WI38 (cell line): ENCODE measurements around the gene LCE2B.
"Not testable (repeated sequence)": the region's sequence is repeated elsewhere in the genome, so short reads cannot be mapped to it uniquely, and the experiment has no call there.

ENCODE experiments used
- H3K4me3 ChIP-seq: 2 replicates; pipeline ENCODE4 v1.5.1; 2011; ENCODE audit warnings: low read depth, mild to moderate bottlenecking, control low read depth, low read length
- CTCF ChIP-seq: IDR thresholded peaks from 2 replicates; pipeline ENCODE4 v1.5.1; 2012; ENCODE audit warnings: low read depth, mild to moderate bottlenecking, control low read depth, low read length

Gene LCE2B, protein sequence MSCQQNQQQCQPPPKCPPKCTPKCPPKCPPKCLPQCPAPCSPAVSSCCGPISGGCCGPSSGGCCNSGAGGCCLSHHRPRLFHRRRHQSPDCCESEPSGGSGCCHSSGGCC

DNA sequence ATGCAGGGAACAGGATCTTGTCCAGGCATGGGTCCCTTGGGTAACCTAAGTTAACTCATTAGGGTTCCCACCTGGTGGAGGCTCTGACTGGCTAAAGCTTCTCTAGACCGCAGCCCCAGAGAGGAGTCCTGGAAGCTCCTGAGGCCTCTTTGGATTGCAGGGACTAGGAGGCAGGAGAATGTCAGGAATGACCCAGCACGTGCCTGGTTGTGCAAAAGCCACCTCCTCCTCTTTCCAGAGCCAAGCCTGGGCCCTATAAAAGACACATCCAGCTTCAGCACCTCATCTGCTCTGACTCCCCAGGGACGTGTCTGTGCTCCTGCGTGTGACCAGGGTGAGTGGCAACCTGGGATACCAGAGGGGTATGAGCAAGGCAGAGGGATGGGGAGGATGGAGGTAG lies at the start of gene LCE2B:
Gene LCE2B, plus strand, starts transcription at position 301 of the 400 bp plus-strand sequence. CDS start 721 bp downstream, outside the sequence.
- not testable (repeated sequence) for H3K4me3 ChIP-seq

- no peak for TF ChIP-seq CTCF
- H3K4me3 ChIP-seq, result no peak overlapping the region
Measured at GRCh38 chr1:152640351-152640750, 45.6 kb upstream of the LCE2B start.

DNA sequence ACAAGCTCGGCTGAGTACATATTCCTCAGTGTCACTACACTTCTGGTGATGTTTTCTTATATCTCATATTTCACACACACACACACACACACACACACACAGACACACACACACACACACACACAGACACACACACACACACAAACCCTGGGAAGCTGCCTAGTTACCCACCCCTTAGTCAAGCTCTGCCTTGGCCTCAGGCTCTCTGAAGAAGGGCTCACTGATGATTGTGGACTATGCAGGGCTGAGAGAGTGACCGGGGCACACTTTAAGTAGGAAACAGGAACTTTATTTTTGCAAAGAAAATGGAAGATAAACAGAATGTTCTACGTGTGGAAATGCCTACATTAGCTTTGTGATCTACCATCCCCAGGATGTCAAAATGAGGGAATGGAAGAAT lies 42.0 kb upstream of the LCE2B start:
- no peak for TF ChIP-seq CTCF
- H3K4me3 ChIP-seq, result no peak overlapping the region

GRCh38 chr1:152645146-152645545 lies 40.8 kb upstream of the LCE2B start:
- no peak for TF ChIP-seq CTCF
- no peak overlapping the region for H3K4me3 ChIP-seq

- no peak for TF ChIP-seq CTCF
- H3K4me3 ChIP-seq, result no peak overlapping the region
Measured at GRCh38 chr1:152646656-152647055, 39.3 kb upstream of the LCE2B start.

GRCh38 chr1:152654110-152654509 lies 31.8 kb upstream of the LCE2B start:
- H3K4me3 ChIP-seq, result no peak overlapping the region
- peak; percentile 18; the same call in 1 of the 2 replicates for TF ChIP-seq CTCF

GRCh38 chr1:152656459-152656858 lies 29.5 kb upstream of the LCE2B start:
- H3K4me3 ChIP-seq, result no peak overlapping the region
- no peak for TF ChIP-seq CTCF

DNA sequence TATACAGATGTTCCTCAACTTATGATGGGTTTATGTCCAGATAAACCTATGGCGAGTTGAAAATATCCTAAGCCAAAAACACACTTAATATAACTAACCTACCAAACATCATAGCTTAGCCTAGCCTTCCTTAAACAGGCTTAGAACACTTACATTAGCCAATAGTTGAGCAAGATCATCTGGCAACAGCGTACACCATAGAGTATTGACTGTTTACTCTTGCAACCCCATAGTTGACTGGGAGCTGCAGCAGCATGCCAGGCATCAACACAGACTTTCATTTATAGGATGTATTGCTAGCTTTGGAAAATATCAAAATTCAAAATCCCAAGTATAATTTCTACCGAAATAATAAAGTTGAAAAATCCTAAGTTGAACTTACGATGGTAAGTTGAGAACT lies 28.2 kb upstream of the LCE2B start:
- TF ChIP-seq CTCF, result no peak
- H3K4me3 ChIP-seq, result no peak overlapping the region
